Testis (tissue), 3 donors: ENCODE results near the gene ID4. TPM values are rescaled to one million over a fixed set of nuclear protein-coding genes. Genes with fewer than 3 reads are reported as not detected.

ENCODE experiments used
- DNase-seq: peaks from one replicate; pipeline ENCODE4 v3.0.0-alpha.2; 2019
- H3K27ac ChIP-seq, 2 donors: fragments of 200-600 bp; sonication (generic); one replicate each; pipeline ENCODE4 v1.5.1; 2019
- H3K27me3 ChIP-seq: fragments of 200-600 bp; sonication (generic); one replicate; pipeline ENCODE4 v1.5.1; 2019
- H3K36me3 ChIP-seq: fragments of 200-600 bp; sonication (generic); one replicate; pipeline ENCODE4 v1.5.1; 2017; ENCODE audit warnings: low read depth; ENCODE audit errors: missing control alignments
- H3K4me1 ChIP-seq: fragments of 200-600 bp; sonication (generic); one replicate; pipeline ENCODE4 v1.5.1; 2019
- H3K4me3 ChIP-seq, 2 donors: fragments of 200-600 bp; sonication (generic); one replicate each; pipeline ENCODE4 v1.5.1; 2017 to 2019
- H3K9me3 ChIP-seq: fragments of 200-600 bp; sonication (generic); one replicate; pipeline ENCODE4 v1.5.1; 2017
- CTCF ChIP-seq, 3 experiments: fragments of 450-650 bp in 2 of 3; fragments of 200-600 bp in 1 of 3; sonication (generic) in 1 of 3; IDR thresholded peaks; one replicate each; pipeline ENCODE4 v1.5.1; 2016 to 2019; ENCODE audit warnings: antibody characterized with exemption in 3 of 3, mild to moderate bottlenecking in 2 of 3, moderate library complexity in 1 of 3
- POLR2A ChIP-seq: fragments of 450-650 bp; IDR thresholded peaks from one replicate; pipeline ENCODE4 v1.6.1; 2017; ENCODE audit warnings: antibody characterized with exemption, mild to moderate bottlenecking, moderate library complexity
- WGBS, 2 donors: methylation state at CpG; one replicate each; pipeline ENCODE4 v1.1.5; 2018; 5-methylcytosine and 5-hydroxymethylcytosine counted together
- intact Hi-C: fragments of 100-400 bp; cut with DNase I; formaldehyde crosslinking; loops from one replicate; pipeline ENCODE4 v1.15.1; 2023; ENCODE audit warnings: low total_unique reads
- polyA plus RNA-seq: library from polyadenylated mRNA; stranded (reverse); fragments of 350-450 nt; fragmentation: Illumina TruSeq; extraction: RNeasy Lipid Tissue Mini Kit (QIAGEN cat#74804); gene quantifications from one replicate; pipeline ENCODE4 v1.2.3, GENCODE V29; 2014; ENCODE audit warnings: low read depth, low replicate concordance; ENCODE audit not compliant: insufficient read depth
- total RNA-seq, 2 donors: library from RNA; depleted of rRNA; stranded (reverse); fragments of >200 nt; gene quantifications; one replicate each; pipeline ENCODE4 v1.2.3, GENCODE V29; 2016

Gene ID4
- total and polyA plus RNA-seq, 3 donors from 2014 or later = 51.6 to 130 (median 122) TPM

GRCh38 chr6:19866173-19866984 is 29.2 kb downstream of the ID4 start:
- Histone ChIP-seq H3K4me3 (no peak overlapping the region), H3K27ac (no peak overlapping the region), H3K36me3 (no peaks in the 10 kb centered on the region), H3K27me3 (no peaks in the 10 kb centered on the region), H3K9me3 (no peaks in the 10 kb centered on the region), H3K4me1 (no peaks in the 10 kb centered on the region)
- DNase-seq = no peak
- intact Hi-C loops = no loop called here
- WGBS, 2 donors = 38% methylated on average over 18 of the region's 18 CpGs
- TF ChIP-seq CTCF (IDR thresholded peaks at IDR 0.05) (no peak), POLR2A (no peak)

GRCh38 chr6:19866985-19867627 is 29.9 kb downstream of the ID4 start:
- no peaks in the 10 kb centered on the region for H3K27me3 ChIP-seq
- no peaks in the 10 kb centered on the region for H3K9me3 ChIP-seq
- no peaks in the 10 kb centered on the region for H3K4me1 ChIP-seq
- H3K27ac ChIP-seq = no peak overlapping the region
- intact Hi-C loops = no loop called here
- TF ChIP-seq CTCF (IDR thresholded peaks at IDR 0.05) (no peak), POLR2A (no peak)
- no peaks in the 10 kb centered on the region for H3K36me3 ChIP-seq
- DNase-seq = no peak
- 70 to 77% methylated on average over 5 of the region's 5 CpGs for WGBS, 2 donors
- no peak overlapping the region for H3K4me3 ChIP-seq

- Histone ChIP-seq H3K4me3 (no peak overlapping the region), H3K9me3 (no peaks in the 10 kb centered on the region), H3K36me3 (no peaks in the 10 kb centered on the region), H3K4me1 (no peaks in the 10 kb centered on the region), H3K27ac (no peak overlapping the region), H3K27me3 (no peaks in the 10 kb centered on the region)
- TF ChIP-seq CTCF (IDR thresholded peaks at IDR 0.05) = no peak
- no peak for TF ChIP-seq POLR2A
- DNase-seq = no peak
- intact Hi-C loops = no loop called here
- 85% methylated on average over 9 of the region's 9 CpGs for WGBS, 2 donors
These were observed 32.3 kb downstream of the ID4 start for GRCh38 chr6:19869464-19869863.

GRCh38 chr6:19870322-19870721 is 33.2 kb downstream of the ID4 start:
- no peaks in the 10 kb centered on the region for H3K9me3 ChIP-seq
- TF ChIP-seq POLR2A (no peak), CTCF (IDR thresholded peaks at IDR 0.05) (no peak)
- H3K4me1 ChIP-seq = no peaks in the 10 kb centered on the region
- H3K4me3 ChIP-seq = no peak overlapping the region
- no peaks in the 10 kb centered on the region for H3K27me3 ChIP-seq
- intact Hi-C loops = no loop called here
- WGBS, 2 donors = 94 to 95% methylated on average over 3 of the region's 3 CpGs
- no peak overlapping the region for H3K27ac ChIP-seq
- no peak for DNase-seq
- no peaks in the 10 kb centered on the region for H3K36me3 ChIP-seq
